ENCODE data around the gene ERI3. TPM values are rescaled to one million over a fixed set of nuclear protein-coding genes. Genes with fewer than 3 reads are reported as not detected.
A peak's percentile ranks its signal among the peaks of the same experiment; 100 is the strongest.

Gene ERI3
- total RNA-seq, 1 experiment from 2014 or later, result 74.2 TPM

DNA sequence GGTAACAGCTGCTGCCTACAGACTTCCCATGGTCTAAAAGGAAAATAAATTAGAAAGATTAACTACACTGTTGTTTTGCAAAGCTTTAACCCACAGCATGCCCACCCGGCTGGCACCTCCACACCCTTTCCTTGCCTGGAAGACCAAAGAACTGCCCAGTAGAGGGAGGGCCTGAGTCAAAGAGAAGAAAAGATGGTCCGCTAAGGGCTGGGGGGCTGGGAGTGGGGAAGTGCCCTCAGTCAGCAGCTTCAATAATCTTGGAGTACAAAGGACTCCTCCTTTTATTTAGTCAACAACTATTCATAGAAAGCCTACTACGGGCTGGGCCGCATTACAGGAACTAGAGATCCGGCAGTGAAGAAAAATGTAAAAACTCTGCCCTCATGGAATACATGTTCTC, 40.6 kb downstream of the ERI3 start:
- Histone ChIP-seq H2AFZ (ENCODE audit: low read depth, low read length, poor library complexity, severe bottlenecking) (no peak overlapping the region), H3K27me3 (ENCODE audit: insufficient read depth, low read length) (no peaks in the 10 kb centered on the region), H3K4me2 (ENCODE audit: low read length) (no peak overlapping the region), H3K9me2 (ENCODE audit: insufficient read depth) (no peaks in the 10 kb centered on the region), H3K4me3 (replicated peaks in 1 of 2; ENCODE audit: low read depth in 1 of 2, low read length in 2 of 2) (no peak overlapping the region), H3K4me1 (ENCODE audit: control insufficient read depth in 1 of 2, insufficient read depth in 2 of 2, low read length in 2 of 2) (no peaks in the 10 kb centered on the region; a peak in 1 of 4 replicates), H3K9me3 (ENCODE audit: control insufficient read depth in 1 of 2, insufficient read depth in 1 of 2, low read depth in 1 of 2, low read length in 2 of 2) (no peaks in the 10 kb centered on the region), H3K79me2 (ENCODE audit: insufficient read depth, low read length) (no peaks in the 10 kb centered on the region), H3K36me3 (ENCODE audit: control insufficient read depth in 1 of 2, insufficient read depth in 2 of 2, low read length in 2 of 2) (peaks cover 10 to 26% of the 10 kb centered on the region in 2 experiments), H3K27ac (ENCODE audit: low read depth, low read length) (no peak overlapping the region), H4K20me1 (ENCODE audit: insufficient read depth) (no peaks in the 10 kb centered on the region), H3K9ac (ENCODE audit: low read length) (no peak overlapping the region)
- DNase-seq (ENCODE audit: low read depth, low spot score), result no peak
- ChIA-PET RAD21 (ENCODE audit: low non-redundant PET in 1 of 2, low total read pairs in 2 of 2, uncharacterized antibody in 2 of 2, unreplicated experiment in 2 of 2) (no interaction called here), CTCF (interaction anchor here (1.1 kb wide), 1 partner anchor 280 kb away, joined by 3 read pairs; no protein-coding TSS in a partner anchor), POLR2A (no interaction called here)
- BruUV-seq (replicated peaks), result no TSS peak
- intact Hi-C loops (cut with micrococcal nuclease), result no loop called here
- TF ChIP-seq, protein P1, sequence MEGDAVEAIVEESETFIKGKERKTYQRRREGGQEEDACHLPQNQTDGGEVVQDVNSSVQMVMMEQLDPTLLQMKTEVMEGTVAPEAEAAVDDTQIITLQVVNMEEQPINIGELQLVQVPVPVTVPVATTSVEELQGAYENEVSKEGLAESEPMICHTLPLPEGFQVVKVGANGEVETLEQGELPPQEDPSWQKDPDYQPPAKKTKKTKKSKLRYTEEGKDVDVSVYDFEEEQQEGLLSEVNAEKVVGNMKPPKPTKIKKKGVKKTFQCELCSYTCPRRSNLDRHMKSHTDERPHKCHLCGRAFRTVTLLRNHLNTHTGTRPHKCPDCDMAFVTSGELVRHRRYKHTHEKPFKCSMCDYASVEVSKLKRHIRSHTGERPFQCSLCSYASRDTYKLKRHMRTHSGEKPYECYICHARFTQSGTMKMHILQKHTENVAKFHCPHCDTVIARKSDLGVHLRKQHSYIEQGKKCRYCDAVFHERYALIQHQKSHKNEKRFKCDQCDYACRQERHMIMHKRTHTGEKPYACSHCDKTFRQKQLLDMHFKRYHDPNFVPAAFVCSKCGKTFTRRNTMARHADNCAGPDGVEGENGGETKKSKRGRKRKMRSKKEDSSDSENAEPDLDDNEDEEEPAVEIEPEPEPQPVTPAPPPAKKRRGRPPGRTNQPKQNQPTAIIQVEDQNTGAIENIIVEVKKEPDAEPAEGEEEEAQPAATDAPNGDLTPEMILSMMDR (IDR thresholded peaks at IDR 0.05 in 2 of 3, conservative IDR thresholded peaks at IDR 0.05 in 1 of 3; ENCODE audit: borderline replicate concordance in 1 of 3, insufficient read depth in 1 of 3, low read depth in 2 of 3, low read length in 2 of 3), result peak in 1 of 3 experiments; percentile 40; a peak in 3 of 6 replicates
- TF ChIP-seq CBX3 (IDR thresholded peaks at IDR 0.05; ENCODE audit: low read depth), result no peak
- TF ChIP-seq, protein P2, sequence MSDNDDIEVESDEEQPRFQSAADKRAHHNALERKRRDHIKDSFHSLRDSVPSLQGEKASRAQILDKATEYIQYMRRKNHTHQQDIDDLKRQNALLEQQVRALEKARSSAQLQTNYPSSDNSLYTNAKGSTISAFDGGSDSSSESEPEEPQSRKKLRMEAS (IDR thresholded peaks at IDR 0.05), result no peak
- ATAC-seq, result peak; percentile 60

DNA sequence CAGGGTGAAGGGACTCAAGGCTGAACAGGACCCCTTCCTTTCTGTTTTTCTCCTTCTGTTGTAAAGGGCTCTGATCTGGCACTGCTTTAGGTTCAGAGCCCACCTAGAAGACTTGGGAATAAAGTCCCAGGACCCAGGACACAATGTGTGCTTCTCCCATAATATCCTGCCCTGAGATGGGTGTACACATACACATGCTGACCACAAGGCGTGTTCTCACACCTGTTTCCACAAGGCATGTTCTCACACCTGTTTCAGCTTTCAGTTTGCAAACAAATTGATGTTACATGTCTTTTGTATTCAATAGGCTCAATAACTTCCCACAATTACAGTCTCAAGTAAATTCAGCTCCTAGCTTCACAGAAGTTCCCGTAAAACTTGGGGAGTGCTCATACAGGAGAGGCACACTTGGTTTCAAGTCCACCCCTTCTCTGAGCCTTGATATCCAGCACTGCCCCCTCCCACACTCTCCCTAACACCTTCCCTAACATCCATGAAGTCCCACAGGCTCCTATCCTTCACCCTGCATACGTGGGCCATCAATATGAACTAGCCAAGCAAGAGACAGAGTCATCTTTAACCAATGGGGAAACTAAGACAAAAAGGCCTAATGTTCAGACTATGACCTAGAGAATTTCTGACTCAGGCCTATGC, 41.7 kb downstream of the ERI3 start:
- Histone ChIP-seq H3K9me3 (ENCODE audit: control insufficient read depth in 1 of 2, insufficient read depth in 1 of 2, low read depth in 1 of 2, low read length in 2 of 2) (no peaks in the 10 kb centered on the region), H4K20me1 (ENCODE audit: insufficient read depth) (no peaks in the 10 kb centered on the region), H3K27ac (ENCODE audit: low read depth, low read length) (no peak overlapping the region), H3K4me2 (ENCODE audit: low read length) (no peak overlapping the region), H3K36me3 (ENCODE audit: control insufficient read depth in 1 of 2, insufficient read depth in 2 of 2, low read length in 2 of 2) (peaks cover 10 to 28% of the 10 kb centered on the region in 2 experiments), H3K9me2 (ENCODE audit: insufficient read depth) (no peaks in the 10 kb centered on the region), H3K9ac (ENCODE audit: low read length) (no peak overlapping the region), H3K4me1 (ENCODE audit: control insufficient read depth in 1 of 2, insufficient read depth in 2 of 2, low read length in 2 of 2) (no peaks in the 10 kb centered on the region; a peak in 1 of 4 replicates), H3K27me3 (ENCODE audit: insufficient read depth, low read length) (no peaks in the 10 kb centered on the region), H3K4me3 (replicated peaks in 1 of 2; ENCODE audit: low read depth in 1 of 2, low read length in 2 of 2) (no peak overlapping the region), H3K79me2 (ENCODE audit: insufficient read depth, low read length) (no peaks in the 10 kb centered on the region), H2AFZ (ENCODE audit: low read depth, low read length, poor library complexity, severe bottlenecking) (no peak overlapping the region)
- ChIA-PET RAD21 (ENCODE audit: low non-redundant PET in 1 of 2, low total read pairs in 2 of 2, uncharacterized antibody in 2 of 2, unreplicated experiment in 2 of 2) (no interaction called here), CTCF (interaction anchor here (1.1 kb wide), 1 partner anchor 9 kb away, joined by 3 read pairs; no protein-coding TSS in a partner anchor), POLR2A (no interaction called here)
- ATAC-seq (no peak), DNase-seq (ENCODE audit: low read depth, low spot score) (no peak)
- intact Hi-C loops (cut with micrococcal nuclease), result no loop called here
- BruUV-seq (replicated peaks), result no TSS peak
- TF ChIP-seq SIN3A (IDR thresholded peaks at IDR 0.05; ENCODE audit: low read depth) (no peak), TCF7L2 (IDR thresholded peaks at IDR 0.05; ENCODE audit: borderline replicate concordance, extremely low read depth, insufficient read depth, insufficient read length) (no peak), SP1 (IDR thresholded peaks at IDR 0.05; ENCODE audit: low read depth) (no peak), FOSL1 (IDR thresholded peaks at IDR 0.05; ENCODE audit: low read depth) (no peak), CBX3 (IDR thresholded peaks at IDR 0.05; ENCODE audit: low read depth) (no peak), ZNF274 (IDR thresholded peaks at IDR 0.05; ENCODE audit: low read depth, low read length) (no peak), EZH2 (IDR thresholded peaks at IDR 0.05) (no peak), ZFX (IDR thresholded peaks at IDR 0.05) (no peak), RAD21 (IDR thresholded peaks at IDR 0.05; ENCODE audit: low read depth) (no peak)
- TF ChIP-seq, protein P3, sequence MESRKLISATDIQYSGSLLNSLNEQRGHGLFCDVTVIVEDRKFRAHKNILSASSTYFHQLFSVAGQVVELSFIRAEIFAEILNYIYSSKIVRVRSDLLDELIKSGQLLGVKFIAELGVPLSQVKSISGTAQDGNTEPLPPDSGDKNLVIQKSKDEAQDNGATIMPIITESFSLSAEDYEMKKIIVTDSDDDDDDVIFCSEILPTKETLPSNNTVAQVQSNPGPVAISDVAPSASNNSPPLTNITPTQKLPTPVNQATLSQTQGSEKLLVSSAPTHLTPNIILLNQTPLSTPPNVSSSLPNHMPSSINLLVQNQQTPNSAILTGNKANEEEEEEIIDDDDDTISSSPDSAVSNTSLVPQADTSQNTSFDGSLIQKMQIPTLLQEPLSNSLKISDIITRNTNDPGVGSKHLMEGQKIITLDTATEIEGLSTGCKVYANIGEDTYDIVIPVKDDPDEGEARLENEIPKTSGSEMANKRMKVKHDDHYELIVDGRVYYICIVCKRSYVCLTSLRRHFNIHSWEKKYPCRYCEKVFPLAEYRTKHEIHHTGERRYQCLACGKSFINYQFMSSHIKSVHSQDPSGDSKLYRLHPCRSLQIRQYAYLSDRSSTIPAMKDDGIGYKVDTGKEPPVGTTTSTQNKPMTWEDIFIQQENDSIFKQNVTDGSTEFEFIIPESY (IDR thresholded peaks at IDR 0.05; ENCODE audit: extremely low read depth, insufficient replicate concordance, low read length), result no peak
- TF ChIP-seq, protein P4, sequence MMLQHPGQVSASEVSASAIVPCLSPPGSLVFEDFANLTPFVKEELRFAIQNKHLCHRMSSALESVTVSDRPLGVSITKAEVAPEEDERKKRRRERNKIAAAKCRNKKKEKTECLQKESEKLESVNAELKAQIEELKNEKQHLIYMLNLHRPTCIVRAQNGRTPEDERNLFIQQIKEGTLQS (IDR thresholded peaks at IDR 0.05), result no peak

Measured in HCT116 (cell line).